Activated CD8-positive, alpha-beta memory T cell treated with anti-CD3 and anti-CD28 coated beads for 1 hour (primary cell): Measurements from ENCODE around the gene XIAP.
"Not testable (repeated sequence)": the region's sequence is repeated elsewhere in the genome, so short reads cannot be mapped to it uniquely, and the experiment has no call there.

Experiments
- DNase-seq, 2 donors: peaks; one replicate each; pipeline ENCODE4 v3.0.0-alpha.2; 2020; ENCODE audit warnings: low read depth in 1 of 2; ENCODE audit errors: extremely low read depth in 1 of 2

XIAP gene

DNA sequence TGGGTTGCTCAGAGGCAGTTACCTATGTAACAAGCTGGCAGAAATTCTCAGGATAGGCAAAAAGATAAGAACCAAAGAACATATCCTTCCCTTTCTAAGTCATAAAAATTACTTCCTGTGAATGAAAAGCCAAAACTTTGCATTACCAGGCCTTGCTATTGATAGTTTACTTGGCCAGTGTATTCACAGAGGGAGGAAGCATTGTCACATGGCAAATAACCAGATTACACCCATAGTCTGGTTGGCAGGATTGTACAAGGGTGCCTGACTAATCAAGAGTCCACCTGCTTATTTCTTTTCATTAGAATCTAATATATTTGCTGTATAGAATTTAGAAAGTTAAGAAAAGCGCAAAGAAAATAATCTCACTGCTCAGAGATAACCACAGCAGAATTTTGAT is 14.1 kb downstream of the XIAP start:
- DNase-seq = no peak

GRCh38 chrX:123876177-123876576 is 16.3 kb downstream of the XIAP start:
- no peak for DNase-seq

GRCh38 chrX:123876844-123877243 is 17.0 kb downstream of the XIAP start:
- DNase-seq = no peak

GRCh38 chrX:123878252-123878721 is 18.4 kb downstream of the XIAP start:
- DNase-seq = no peak

DNA sequence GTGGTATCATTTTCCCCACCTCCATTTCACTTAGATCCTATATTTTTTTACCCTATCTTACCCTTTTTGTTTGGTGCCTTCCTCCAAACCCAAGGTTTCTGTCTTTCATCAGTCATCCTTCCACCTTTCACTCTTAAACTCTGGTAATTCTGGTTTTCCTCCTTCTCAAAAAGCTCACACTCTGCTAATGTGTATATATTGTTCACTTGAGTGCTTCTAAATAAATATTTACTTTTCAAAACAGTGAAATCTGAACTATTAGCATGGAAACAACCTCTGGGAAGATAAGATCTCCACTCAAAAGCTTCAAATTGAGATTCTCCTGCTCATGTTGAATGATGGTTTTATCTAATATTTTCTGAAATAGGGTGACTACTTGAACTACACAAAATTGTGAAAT is 21.5 kb downstream of the XIAP start:
- DNase-seq = no peak

GRCh38 chrX:123882391-123882790 is 22.5 kb downstream of the XIAP start:
- DNase-seq = no peak

DNA sequence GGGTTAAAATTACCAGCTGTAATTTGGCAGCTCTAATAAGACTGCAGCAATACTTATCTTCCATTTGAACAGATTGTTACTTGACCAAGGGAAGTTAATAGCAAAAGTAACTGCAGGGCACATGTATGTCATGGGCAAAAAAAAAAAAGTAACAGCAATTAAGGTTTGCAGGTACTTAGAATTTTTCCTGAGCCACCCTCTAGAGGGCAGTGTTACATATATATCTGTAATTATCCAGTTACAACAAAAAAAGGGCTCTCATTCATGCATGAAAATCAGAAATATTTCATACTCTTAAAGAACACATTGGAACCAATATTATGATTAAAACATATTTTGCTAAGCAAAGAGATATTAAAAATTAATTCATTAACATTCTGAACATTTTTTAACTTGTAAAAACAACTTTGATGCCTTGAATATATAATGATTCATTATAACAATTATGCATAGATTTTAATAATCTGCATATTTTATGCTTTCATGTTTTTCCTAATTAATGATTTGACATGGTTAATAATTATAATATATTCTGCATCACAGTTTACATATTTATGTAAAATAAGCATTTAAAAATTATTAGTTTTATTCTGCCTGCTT is 25.1 kb downstream of the XIAP start:
- DNase-seq = no peak

GRCh38 chrX:123899701-123900100 is 39.8 kb downstream of the XIAP start:
- no peak for DNase-seq

- not testable (repeated sequence) for DNase-seq
Measured at GRCh38 chrX:123903261-123903660, 43.4 kb downstream of the XIAP start.

DNA sequence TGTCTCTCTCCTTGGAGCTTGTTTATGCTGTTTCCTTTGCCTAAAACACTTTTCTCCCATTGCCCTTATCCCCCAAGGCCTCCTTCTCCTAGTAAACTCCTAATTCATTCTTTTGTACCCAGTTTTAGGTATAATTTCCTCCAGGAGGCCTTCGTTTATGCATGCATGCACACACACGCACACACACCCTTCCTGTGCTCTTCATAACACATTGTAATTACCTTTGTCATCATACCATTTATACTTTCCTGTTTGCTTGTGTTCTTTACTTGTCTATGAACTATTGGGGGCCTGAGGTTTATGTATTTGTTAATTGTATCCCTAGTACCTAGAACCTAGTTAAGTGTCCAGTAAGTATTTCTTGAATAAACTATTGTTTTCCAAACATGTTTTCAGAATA is 45.5 kb downstream of the XIAP start:
- no peak for DNase-seq

GRCh38 chrX:123906557-123907316 is 46.9 kb downstream of the XIAP start:
- DNase-seq = no peak

DNA sequence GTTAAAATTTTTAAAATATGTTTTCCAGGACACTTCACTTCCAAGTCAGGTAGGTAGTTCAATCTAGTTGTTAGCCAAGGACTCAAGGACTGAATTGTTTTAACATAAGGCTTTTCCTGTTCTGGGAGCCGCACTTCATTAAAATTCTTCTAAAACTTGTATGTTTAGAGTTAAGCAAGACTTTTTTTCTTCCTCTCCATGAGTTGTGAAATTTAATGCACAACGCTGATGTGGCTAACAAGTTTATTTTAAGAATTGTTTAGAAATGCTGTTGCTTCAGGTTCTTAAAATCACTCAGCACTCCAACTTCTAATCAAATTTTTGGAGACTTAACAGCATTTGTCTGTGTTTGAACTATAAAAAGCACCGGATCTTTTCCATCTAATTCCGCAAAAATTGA is 49.7 kb downstream of the XIAP start:
- no peak for DNase-seq

GRCh38 chrX:123917069-123917468 is 57.2 kb downstream of the XIAP start:
- no peak for DNase-seq

DNA sequence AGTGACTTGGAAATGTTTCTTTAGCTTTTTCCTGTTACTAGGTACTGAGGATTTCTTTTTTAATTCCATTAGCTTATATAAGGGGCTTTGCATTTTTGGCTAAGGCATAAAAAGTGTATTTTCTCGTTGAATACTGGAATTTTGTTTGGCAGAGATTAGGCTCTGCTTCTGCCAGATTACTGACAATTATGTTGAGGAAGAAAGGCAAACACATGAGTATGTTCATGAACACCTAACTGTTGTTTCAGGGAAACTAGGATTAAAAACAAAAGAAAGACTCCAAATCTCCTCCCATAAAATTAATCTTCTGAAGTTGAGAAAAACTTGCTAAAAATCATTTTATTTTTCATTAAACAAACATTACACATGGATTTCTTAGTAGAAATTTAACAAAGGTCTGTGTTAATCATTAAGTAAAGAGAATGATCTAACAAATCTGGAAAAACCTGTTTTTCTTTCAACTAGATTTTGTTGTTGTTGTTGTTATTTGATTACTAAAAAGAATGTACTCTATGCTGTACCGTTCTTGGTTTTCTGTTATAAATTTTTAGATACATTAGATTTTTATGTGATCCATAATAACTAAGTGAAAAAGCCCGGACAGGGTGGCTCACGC is 58.4 kb downstream of the XIAP start:
- no peak for DNase-seq

- DNase-seq = no peak
Measured at GRCh38 chrX:123920105-123920785, 60.4 kb downstream of the XIAP start.

- DNase-seq = no peak
Measured at GRCh38 chrX:123923211-123923610, 63.4 kb downstream of the XIAP start.

GRCh38 chrX:123924186-123924585 is 64.3 kb downstream of the XIAP start:
- DNase-seq = no peak

DNA sequence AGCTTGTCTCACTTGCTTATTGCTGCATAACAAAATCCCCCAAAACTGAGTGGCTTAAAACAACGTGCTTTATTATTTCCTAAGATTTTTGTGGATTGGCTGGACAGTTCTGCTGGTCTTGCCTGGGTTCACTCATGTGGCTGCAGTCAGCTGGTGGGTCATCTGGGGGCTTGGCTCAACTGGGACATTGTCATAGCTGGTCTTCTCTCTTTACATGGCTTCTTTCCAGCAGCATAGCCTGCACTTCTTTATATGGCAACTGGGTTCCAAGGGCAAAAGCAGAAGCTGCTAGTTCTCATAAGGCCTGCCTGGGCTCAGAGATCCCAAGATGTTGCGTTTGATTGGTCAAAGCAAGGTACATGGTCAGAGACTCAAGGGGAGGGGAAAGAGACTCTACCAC is 68.0 kb downstream of the XIAP start:
- DNase-seq = no peak

- not testable (repeated sequence) for DNase-seq
Measured at GRCh38 chrX:123932055-123932454, 72.2 kb downstream of the XIAP start.

- no peak for DNase-seq
Measured at GRCh38 chrX:123943074-123943473, 83.2 kb downstream of the XIAP start.

- DNase-seq = no peak
Measured at GRCh38 chrX:123943488-123943887, 83.6 kb downstream of the XIAP start.

GRCh38 chrX:123949846-123950245 is 90.0 kb downstream of the XIAP start:
- no peak for DNase-seq
